Activated naive CD8-positive, alpha-beta T cell treated with anti-CD3 and anti-CD28 coated beads, Interleukin-2, amount 50 U/mL, for 16 hours (primary cell): ENCODE results near the gene GPR55.
A peak's percentile ranks its signal among the peaks of the same experiment; 100 is the strongest.
"Not testable (repeated sequence)": the region's sequence is repeated elsewhere in the genome, so short reads cannot be mapped to it uniquely, and the experiment has no call there.

Source experiments
- DNase-seq: peaks from one replicate; pipeline ENCODE4 v3.0.0-alpha.2; 2020; ENCODE audit warnings: low read depth, low spot score

GPR55 gene

GRCh38 chr2:230924470-230925341 is at the start of gene GPR55:
Gene GPR55, minus strand, starts transcription at chr2:230925242. Its CDS starts 14,280 bp downstream, at chr2:230910962.
- no peak for DNase-seq

- DNase-seq, result peak; percentile 52
Measured at GRCh38 chr2:230974096-230974913, 49.3 kb upstream of the GPR55 start.

GRCh38 chr2:230972046-230972445 is 47.0 kb upstream of the GPR55 start:
- no peak for DNase-seq

- no peak for DNase-seq
Measured at GRCh38 chr2:230969659-230970015, 44.6 kb upstream of the GPR55 start.

GRCh38 chr2:230968921-230969658 is 44.0 kb upstream of the GPR55 start:
- no peak for DNase-seq

GRCh38 chr2:230968314-230968713 is 43.3 kb upstream of the GPR55 start:
- not testable (repeated sequence) for DNase-seq

- no peak for DNase-seq
Measured at GRCh38 chr2:230967113-230967512, 42.1 kb upstream of the GPR55 start.

- no peak for DNase-seq
Measured at GRCh38 chr2:230964136-230964730, 39.2 kb upstream of the GPR55 start.

GRCh38 chr2:230961091-230961491 is 36.0 kb upstream of the GPR55 start:
- no peak for DNase-seq

GRCh38 chr2:230960026-230960425 is 35.0 kb upstream of the GPR55 start:
- no peak for DNase-seq

GRCh38 chr2:230958820-230959756 is 34.0 kb upstream of the GPR55 start:
- DNase-seq, result no peak

- no peak for DNase-seq
Measured at GRCh38 chr2:230957756-230958391, 32.8 kb upstream of the GPR55 start.

- DNase-seq, result no peak
Measured at GRCh38 chr2:230956827-230957755, 32.0 kb upstream of the GPR55 start.

- DNase-seq, result no peak
Measured at GRCh38 chr2:230955163-230955737, 30.2 kb upstream of the GPR55 start.

GRCh38 chr2:230954746-230955145 is 29.7 kb upstream of the GPR55 start:
- DNase-seq, result no peak

GRCh38 chr2:230953845-230954244 is 28.8 kb upstream of the GPR55 start:
- no peak for DNase-seq

GRCh38 chr2:230952226-230952956 is 27.3 kb upstream of the GPR55 start:
- no peak for DNase-seq

- no peak for DNase-seq
Measured at GRCh38 chr2:230951396-230951795, 26.4 kb upstream of the GPR55 start.
